ENCODE measurements around the gene IL9.

GRCh38 chr5:135887447-135887864 is 8.2 kb downstream of the IL9 start:
- TF ChIP-seq FOXM1 (IDR thresholded peaks at IDR 0.05; ENCODE audit: borderline replicate concordance) (no peak), SUZ12 (IDR thresholded peaks at IDR 0.05) (no peak), SP1 (IDR thresholded peaks at IDR 0.05) (no peak), ZNF384 (IDR thresholded peaks at IDR 0.05) (no peak), BHLHE40 (IDR thresholded peaks at IDR 0.05; ENCODE audit: borderline replicate concordance) (no peak), ARNT (IDR thresholded peaks at IDR 0.05) (no peak), TARDBP (IDR thresholded peaks at IDR 0.05) (no peak), HDGF (IDR thresholded peaks at IDR 0.05; ENCODE audit: borderline replicate concordance) (no peak), FOXA1 (IDR thresholded peaks at IDR 0.05) (no peak), L3MBTL2 (conservative IDR thresholded peaks at IDR 0.05) (no peak), FOXK2 (IDR thresholded peaks at IDR 0.05) (no peak), NFRKB (IDR thresholded peaks at IDR 0.05) (no peak)
